HG02884 (cell line): ENCODE results near the gene CDK14.
A peak's percentile ranks its signal among the peaks of the same experiment; 100 is the strongest.

Experiments used
- ATAC-seq: cut with Tn5 transposase; IDR thresholded peaks from one replicate; pipeline ENCODE4 v1.9.1; 2021; ENCODE audit warnings: mild to moderate bottlenecking, moderate library complexity; ENCODE audit not compliant: unreplicated experiment

CDK14 gene

GRCh38 chr7:91082038-91082437, 485.9 kb downstream of the CDK14 start:
- ATAC-seq: no peak

- ATAC-seq: no peak
Measured at GRCh38 chr7:91082852-91083495, 486.9 kb downstream of the CDK14 start.

- no peak for ATAC-seq
Measured at GRCh38 chr7:91083855-91084644, 487.9 kb downstream of the CDK14 start.

GRCh38 chr7:91085175-91085574, 489.1 kb downstream of the CDK14 start:
- ATAC-seq: no peak

GRCh38 chr7:91086200-91086599, 490.1 kb downstream of the CDK14 start:
- ATAC-seq: no peak

- no peak for ATAC-seq
Measured at GRCh38 chr7:91088156-91088555, 492.0 kb downstream of the CDK14 start.

- ATAC-seq: no peak
Measured at GRCh38 chr7:91088691-91089090, 492.6 kb downstream of the CDK14 start.

GRCh38 chr7:91089382-91089963, 493.4 kb downstream of the CDK14 start:
- peak; percentile 76 for ATAC-seq

- no peak for ATAC-seq
Measured at GRCh38 chr7:91090684-91091083, 494.6 kb downstream of the CDK14 start.

- ATAC-seq: no peak
Measured at GRCh38 chr7:91091631-91092030, 495.5 kb downstream of the CDK14 start.

- no peak for ATAC-seq
Measured at GRCh38 chr7:91093181-91093580, 497.1 kb downstream of the CDK14 start.

- no peak for ATAC-seq
Measured at GRCh38 chr7:91098566-91098965, 502.4 kb downstream of the CDK14 start.

GRCh38 chr7:91103363-91103762, 507.2 kb downstream of the CDK14 start:
- no peak for ATAC-seq

GRCh38 chr7:91107460-91107859, 511.3 kb downstream of the CDK14 start:
- ATAC-seq: no peak

GRCh38 chr7:91109200-91109599, 513.1 kb downstream of the CDK14 start:
- no peak for ATAC-seq

GRCh38 chr7:91112902-91113341, 516.8 kb downstream of the CDK14 start:
- peak; percentile 75 for ATAC-seq

- ATAC-seq: no peak
Measured at GRCh38 chr7:91114232-91114631, 518.1 kb downstream of the CDK14 start.

- no peak for ATAC-seq
Measured at GRCh38 chr7:91126762-91127161, 530.6 kb downstream of the CDK14 start.

- ATAC-seq: no peak
Measured at GRCh38 chr7:91127325-91127724, 531.2 kb downstream of the CDK14 start.

GRCh38 chr7:91127959-91128358, 531.8 kb downstream of the CDK14 start:
- ATAC-seq: no peak

GRCh38 chr7:91128683-91129348, 532.7 kb downstream of the CDK14 start:
- ATAC-seq: no peak
